Adrenal gland (tissue), 5 donors: ENCODE results near the gene FMO4.

ENCODE experiments used
- POLR2A ChIP-seq, 2 donors: fragments of 450-650 bp; IDR thresholded peaks; one replicate each; pipeline ENCODE4 v1.6.1; 2017; ENCODE audit warnings: antibody characterized with exemption in 2 of 2, mild to moderate bottlenecking in 2 of 2, moderate library complexity in 1 of 2
- TF ChIP-seq, protein P1 (sequence below), 6 experiments: fragments of 450-650 bp in 4 of 6; fragments of 200-600 bp in 2 of 6; sonication (generic) in 1 of 6; IDR thresholded peaks; 1 replicate in 5 of 6; 2 replicates in 1 of 6; pipeline versions ENCODE4 v1.5.1 to v1.8.0; 2016 to 2021; ENCODE audit warnings: antibody characterized with exemption in 6 of 6, mild to moderate bottlenecking in 2 of 6, moderate library complexity in 1 of 6
- donor health status: DM: no; HTN: no; CAD: no.

DNA sequence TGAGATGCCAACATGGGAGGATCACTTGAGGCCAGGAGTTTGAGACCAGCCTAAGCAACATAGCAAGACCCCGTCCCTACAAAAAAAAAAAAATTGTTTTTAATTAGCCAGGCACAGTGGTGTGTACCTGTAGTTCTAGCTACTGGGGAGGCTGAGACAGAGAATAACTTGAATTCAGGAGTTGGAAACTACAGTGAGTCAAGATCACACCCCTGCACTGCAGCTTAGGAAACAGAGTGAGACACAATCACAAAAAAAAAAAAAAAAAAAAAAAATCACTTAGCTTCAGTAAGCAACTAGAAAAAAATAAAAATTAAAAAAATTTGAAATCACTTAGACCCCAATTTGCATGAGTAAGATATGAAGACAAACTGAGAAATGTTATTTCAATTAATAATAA, 53.5 kb downstream of the FMO4 start:
- TF ChIP-seq, protein P1, sequence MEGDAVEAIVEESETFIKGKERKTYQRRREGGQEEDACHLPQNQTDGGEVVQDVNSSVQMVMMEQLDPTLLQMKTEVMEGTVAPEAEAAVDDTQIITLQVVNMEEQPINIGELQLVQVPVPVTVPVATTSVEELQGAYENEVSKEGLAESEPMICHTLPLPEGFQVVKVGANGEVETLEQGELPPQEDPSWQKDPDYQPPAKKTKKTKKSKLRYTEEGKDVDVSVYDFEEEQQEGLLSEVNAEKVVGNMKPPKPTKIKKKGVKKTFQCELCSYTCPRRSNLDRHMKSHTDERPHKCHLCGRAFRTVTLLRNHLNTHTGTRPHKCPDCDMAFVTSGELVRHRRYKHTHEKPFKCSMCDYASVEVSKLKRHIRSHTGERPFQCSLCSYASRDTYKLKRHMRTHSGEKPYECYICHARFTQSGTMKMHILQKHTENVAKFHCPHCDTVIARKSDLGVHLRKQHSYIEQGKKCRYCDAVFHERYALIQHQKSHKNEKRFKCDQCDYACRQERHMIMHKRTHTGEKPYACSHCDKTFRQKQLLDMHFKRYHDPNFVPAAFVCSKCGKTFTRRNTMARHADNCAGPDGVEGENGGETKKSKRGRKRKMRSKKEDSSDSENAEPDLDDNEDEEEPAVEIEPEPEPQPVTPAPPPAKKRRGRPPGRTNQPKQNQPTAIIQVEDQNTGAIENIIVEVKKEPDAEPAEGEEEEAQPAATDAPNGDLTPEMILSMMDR (IDR thresholded peaks at IDR 0.05), result no peak
- TF ChIP-seq POLR2A (IDR thresholded peaks at IDR 0.05), result no peak
